GM06990 (cell line): ENCODE measurements around the gene GAL.

Experiments used
- DNase-seq: peaks from one replicate; pipeline ENCODE4 v3.0.0-alpha.2; 2011; ENCODE audit not compliant: insufficient read length; ENCODE audit errors: extremely low read depth
- H3K27me3 ChIP-seq: replicated peaks from 2 replicates; pipeline ENCODE4 v1.6.0; 2011; ENCODE audit warnings: low read length; ENCODE audit not compliant: control insufficient read depth, insufficient read depth
- H3K36me3 ChIP-seq: 2 replicates; pipeline ENCODE4 v1.5.1; 2011; ENCODE audit warnings: low read length; ENCODE audit not compliant: control insufficient read depth, insufficient read depth
- H3K4me3 ChIP-seq: replicated peaks from 2 replicates; pipeline ENCODE4 v1.5.1; 2011; ENCODE audit warnings: low read depth, mild to moderate bottlenecking, control low read depth, low read length
- CTCF ChIP-seq: IDR thresholded peaks from 2 replicates; pipeline ENCODE4 v1.5.1; 2011; ENCODE audit warnings: low read length, control low read depth, mild to moderate bottlenecking, inconsistent platforms; ENCODE audit not compliant: insufficient read depth, poor library complexity, severe bottlenecking

The GAL gene

GRCh38 chr11:68687311-68687710, 3.0 kb downstream of the GAL start:
- no peak for TF ChIP-seq CTCF
- H3K27me3 ChIP-seq, result no peaks in the 10 kb centered on the region; the same call in none of the 2 replicates
- no peak overlapping the region for H3K4me3 ChIP-seq
- DNase-seq, result no peak
- H3K36me3 ChIP-seq, result no peaks in the 10 kb centered on the region

DNA sequence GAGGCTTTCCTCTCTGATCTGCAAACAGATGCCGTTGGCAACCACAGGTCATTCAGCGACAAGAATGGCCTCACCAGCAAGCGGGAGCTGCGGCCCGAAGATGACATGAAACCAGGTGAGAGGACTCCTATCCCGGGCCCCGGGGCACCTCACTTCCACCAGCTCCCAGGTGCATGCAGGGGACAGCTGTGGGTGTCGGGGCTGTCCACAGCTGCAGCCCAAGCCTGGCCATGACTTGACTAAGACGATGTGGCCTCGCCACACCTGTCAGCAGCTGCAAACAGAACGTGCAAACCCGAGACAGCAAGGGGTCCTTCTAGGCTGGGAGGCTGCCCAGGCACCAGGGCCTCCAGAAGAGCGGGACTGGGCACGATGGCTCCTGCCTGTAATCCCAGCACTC, 3.6 kb downstream of the GAL start:
- no peaks in the 10 kb centered on the region; the same call in none of the 2 replicates for H3K27me3 ChIP-seq
- TF ChIP-seq CTCF, result no peak
- no peak overlapping the region for H3K4me3 ChIP-seq
- DNase-seq, result no peak
- no peaks in the 10 kb centered on the region for H3K36me3 ChIP-seq

DNA sequence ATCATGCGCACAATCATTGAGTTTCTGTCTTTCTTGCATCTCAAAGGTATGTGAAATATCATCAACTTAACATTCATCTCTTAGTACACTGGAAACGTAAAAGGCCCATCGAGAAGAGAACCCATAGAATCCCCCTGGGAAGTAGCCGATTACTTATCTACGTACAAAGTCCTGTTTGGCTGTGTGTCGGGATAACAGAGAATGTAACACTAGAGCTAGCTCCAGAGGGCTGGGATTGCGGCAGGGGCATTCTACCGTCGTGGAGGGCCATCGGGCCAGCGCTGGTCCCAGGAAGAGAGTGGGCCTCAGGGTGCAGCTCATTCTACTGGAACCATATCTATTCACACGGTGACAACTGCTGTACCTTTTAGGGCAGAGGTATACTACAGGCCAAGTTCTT, 4.5 kb downstream of the GAL start:
- H3K27me3 ChIP-seq, result peaks cover 2% of the 10 kb centered on the region
- TF ChIP-seq CTCF, result no peak
- no peaks in the 10 kb centered on the region for H3K36me3 ChIP-seq
- no peak overlapping the region for H3K4me3 ChIP-seq
- no peak for DNase-seq

DNA sequence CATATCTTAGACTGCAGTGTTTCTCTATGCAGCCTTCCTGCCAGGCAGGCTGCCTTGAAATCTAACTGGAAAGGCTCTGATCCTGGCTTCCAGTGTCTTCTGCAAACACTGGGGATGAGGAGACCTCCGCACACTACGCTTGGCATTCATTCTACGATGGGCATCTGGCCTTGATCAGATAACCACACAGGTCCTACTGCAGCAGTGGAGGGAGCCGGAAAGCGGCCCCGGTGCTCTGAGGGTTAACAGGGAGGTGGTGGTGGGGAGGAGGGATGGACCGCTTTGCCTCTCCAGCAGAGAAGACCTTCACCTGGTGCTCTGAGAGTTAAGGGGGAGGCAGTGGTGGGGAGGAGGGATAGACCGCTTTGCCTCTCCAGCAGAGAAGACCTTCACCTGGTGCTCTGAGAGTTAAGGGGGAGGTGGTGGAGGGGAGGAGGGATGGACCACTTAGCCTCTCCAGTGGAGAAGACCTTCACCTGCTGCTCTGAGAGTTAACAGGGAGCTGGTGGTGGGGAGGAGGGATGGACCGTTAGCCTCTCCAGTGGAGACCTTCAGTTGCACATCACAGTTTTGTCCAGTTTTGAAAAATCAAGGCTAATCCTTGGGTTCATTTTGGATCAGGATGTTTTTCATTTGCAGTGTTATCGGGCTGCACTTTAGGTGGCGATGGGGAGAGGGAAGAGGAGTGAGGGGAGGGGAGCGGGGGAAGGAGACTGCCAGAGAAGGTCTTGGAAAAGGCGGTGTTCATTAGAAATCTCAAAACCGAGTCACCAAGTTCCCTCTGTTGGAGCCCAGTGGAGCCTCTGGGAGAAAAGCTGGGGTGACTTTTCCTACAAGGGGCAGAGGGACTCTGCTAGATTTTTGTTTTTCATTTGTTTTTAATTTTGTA, 5.6 kb downstream of the GAL start:
- H3K36me3 ChIP-seq, result no peaks in the 10 kb centered on the region
- no peak overlapping the region for H3K4me3 ChIP-seq
- DNase-seq, result no peak
- H3K27me3 ChIP-seq, result peaks cover 2% of the 10 kb centered on the region
- no peak for TF ChIP-seq CTCF

- DNase-seq, result no peak
- no peak for TF ChIP-seq CTCF
- Histone ChIP-seq H3K36me3 (no peaks in the 10 kb centered on the region), H3K4me3 (no peak overlapping the region), H3K27me3 (peaks cover 2% of the 10 kb centered on the region)
Measured at GRCh38 chr11:68690671-68691401, 6.5 kb downstream of the GAL start.
